Duodenal mucosa (tissue), 2 donors: ENCODE results near the gene TRAF5.
"Not testable (repeated sequence)": the region's sequence is repeated elsewhere in the genome, so short reads cannot be mapped to it uniquely, and the experiment has no call there.

Experiments
- H3K27ac ChIP-seq: one replicate; pipeline ENCODE4 v1.7.0; 2013; ENCODE audit warnings: low read depth, low read length
- H3K27me3 ChIP-seq, 2 donors: one replicate each; pipeline ENCODE4 v1.7.0; 2013; ENCODE audit warnings: low read length in 2 of 2, control low read depth in 1 of 2; ENCODE audit not compliant: insufficient read depth in 2 of 2, control insufficient read depth in 1 of 2
- H3K36me3 ChIP-seq, 2 donors: one replicate each; pipeline ENCODE4 v1.7.0; 2013; ENCODE audit warnings: low read length in 2 of 2, control low read depth in 1 of 2; ENCODE audit not compliant: insufficient read depth in 2 of 2, control insufficient read depth in 1 of 2
- H3K4me1 ChIP-seq, 2 donors: one replicate each; pipeline ENCODE4 v1.7.0; 2013; ENCODE audit warnings: low read length in 2 of 2, control low read depth in 1 of 2; ENCODE audit not compliant: insufficient read depth in 2 of 2, control insufficient read depth in 1 of 2
- H3K4me3 ChIP-seq, 2 donors: one replicate each; pipeline ENCODE4 v1.7.0; 2013; ENCODE audit warnings: low read length in 2 of 2, low read depth in 1 of 2
- H3K9ac ChIP-seq, 2 donors: one replicate each; pipeline ENCODE4 v1.7.0; 2013; ENCODE audit warnings: low read length in 2 of 2, low read depth in 1 of 2
- H3K9me3 ChIP-seq, 2 donors: one replicate each; pipeline ENCODE4 v1.7.0; 2013; ENCODE audit warnings: low read length in 2 of 2, control low read depth in 1 of 2; ENCODE audit not compliant: control insufficient read depth in 1 of 2

The TRAF5 gene

DNA sequence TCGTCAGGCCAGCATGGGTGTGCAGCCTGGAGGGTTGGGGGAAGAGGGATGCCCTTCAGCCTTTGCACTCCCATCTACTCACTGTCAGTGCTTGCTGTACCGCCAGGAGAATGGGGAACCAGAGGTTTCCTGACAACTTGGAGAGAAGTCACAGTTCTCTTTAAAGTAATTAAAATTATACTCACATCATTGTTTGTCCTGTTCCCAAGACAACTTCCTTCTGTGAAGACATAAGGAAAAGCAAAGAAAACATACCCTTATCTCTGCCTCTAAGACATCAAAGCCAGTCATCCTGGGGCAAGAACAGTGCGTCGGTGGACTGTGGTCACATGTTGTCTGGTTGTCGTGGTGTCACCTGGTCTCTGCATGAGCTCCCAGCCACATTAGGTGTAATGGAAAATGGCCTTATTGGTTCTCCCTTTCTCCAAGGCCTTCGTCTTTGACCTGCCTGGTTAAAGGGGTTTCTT lies 17.6 kb downstream of the TRAF5 start:
- Histone ChIP-seq H3K36me3 (peaks cover 2 to 3% of the 10 kb centered on the region in 2 donors), H3K4me3 (no peak overlapping the region), H3K27me3 (no peaks in the 10 kb centered on the region), H3K27ac (no peak overlapping the region), H3K9me3 (no peaks in the 10 kb centered on the region), H3K4me1 (peaks cover 9 to 17% of the 10 kb centered on the region in 2 donors), H3K9ac (no peak overlapping the region)

DNA sequence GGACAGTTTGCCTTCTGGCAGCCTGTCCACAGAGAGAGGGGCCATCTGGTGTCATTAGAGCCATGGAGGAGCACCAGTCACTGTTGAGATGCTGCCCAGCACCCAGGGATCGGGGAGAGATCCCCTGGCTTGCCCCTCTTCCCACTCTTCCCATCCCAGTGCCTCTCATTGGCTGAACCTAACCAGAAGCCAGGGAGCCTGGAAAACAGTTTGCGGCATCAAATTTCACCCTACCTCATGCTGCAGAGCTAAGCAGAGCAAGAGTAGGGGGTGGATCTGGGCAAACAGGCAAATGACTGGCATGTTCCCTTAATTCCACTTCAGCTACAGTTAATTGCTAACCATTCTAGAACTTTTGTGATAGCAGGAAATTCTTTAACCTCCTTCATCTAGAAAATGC lies 19.1 kb downstream of the TRAF5 start:
- Histone ChIP-seq H3K9me3 (no peaks in the 10 kb centered on the region), H3K27me3 (no peaks in the 10 kb centered on the region), H3K4me3 (no peak overlapping the region), H3K36me3 (peaks cover 2 to 3% of the 10 kb centered on the region in 2 donors), H3K27ac (no peak overlapping the region), H3K9ac (no peak overlapping the region), H3K4me1 (peaks cover 0 to 9% of the 10 kb centered on the region in 2 donors)

- Histone ChIP-seq H3K27ac (no peak overlapping the region), H3K4me1 (no peaks in the 10 kb centered on the region), H3K9ac (no peak overlapping the region)
These were observed 20.6 kb downstream of the TRAF5 start for GRCh38 chr1:211347077-211347844.

GRCh38 chr1:211348547-211348946 lies 21.9 kb downstream of the TRAF5 start:
- H3K36me3 ChIP-seq = peaks cover 2 to 3% of the 10 kb centered on the region in 2 donors
- H3K27me3 ChIP-seq = no peaks in the 10 kb centered on the region
- no peak overlapping the region for H3K9ac ChIP-seq
- H3K4me3 ChIP-seq = no peak overlapping the region
- H3K4me1 ChIP-seq = peaks cover 0 to 4% of the 10 kb centered on the region in 2 donors
- H3K27ac ChIP-seq = no peak overlapping the region
- H3K9me3 ChIP-seq = no peaks in the 10 kb centered on the region

More at GRCh38 chr1:211347077-211347844, 20.6 kb downstream of the TRAF5 start:
- Histone ChIP-seq H3K36me3 (peaks cover 2 to 3% of the 10 kb centered on the region in 2 donors), H3K4me3 (no peak overlapping the region), H3K9me3 (no peaks in the 10 kb centered on the region), H3K27me3 (no peaks in the 10 kb centered on the region)

DNA sequence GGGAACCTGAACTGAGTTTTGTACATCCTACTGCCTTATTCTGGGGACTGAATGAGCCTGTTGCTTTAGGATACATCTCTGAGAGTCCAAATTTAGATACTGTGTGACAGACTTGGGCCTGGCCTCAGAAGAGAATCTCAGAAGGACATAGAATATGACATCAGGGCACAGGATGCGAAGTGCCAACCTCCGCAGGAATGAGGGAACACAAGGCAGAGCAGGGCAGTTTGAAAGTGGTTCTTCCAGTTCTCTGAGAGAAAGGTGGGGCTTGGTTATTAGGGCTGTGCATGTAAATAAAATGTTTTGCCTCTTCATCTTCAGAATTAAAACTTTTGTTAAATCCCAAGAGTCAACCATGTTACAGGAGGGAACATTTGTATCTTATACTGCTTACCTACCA lies 23.1 kb downstream of the TRAF5 start:
- peaks cover 0 to 4% of the 10 kb centered on the region in 2 donors for H3K4me1 ChIP-seq
- H3K36me3 ChIP-seq = peaks cover 2 to 3% of the 10 kb centered on the region in 2 donors
- no peak overlapping the region for H3K9ac ChIP-seq
- H3K27ac ChIP-seq = no peak overlapping the region
- H3K4me3 ChIP-seq = no peak overlapping the region
- no peaks in the 10 kb centered on the region for H3K9me3 ChIP-seq
- H3K27me3 ChIP-seq = no peaks in the 10 kb centered on the region

GRCh38 chr1:211352055-211352454 lies 25.4 kb downstream of the TRAF5 start:
- H3K27ac ChIP-seq, H3K4me1 ChIP-seq, H3K4me3 ChIP-seq, H3K9ac ChIP-seq, H3K27me3 ChIP-seq, H3K9me3 ChIP-seq: not testable (repeated sequence)
- peaks cover 11 to 14% of the 10 kb centered on the region in 2 donors for H3K36me3 ChIP-seq

GRCh38 chr1:211352465-211352864 lies 25.8 kb downstream of the TRAF5 start:
- H3K36me3 ChIP-seq = peaks cover 11 to 12% of the 10 kb centered on the region in 2 donors
- H3K9ac ChIP-seq = no peak overlapping the region
- H3K4me1 ChIP-seq = peaks cover 0 to 4% of the 10 kb centered on the region in 2 donors
- H3K9me3 ChIP-seq = no peaks in the 10 kb centered on the region
- H3K27ac ChIP-seq = no peak overlapping the region
- no peaks in the 10 kb centered on the region for H3K27me3 ChIP-seq
- no peak overlapping the region for H3K4me3 ChIP-seq

DNA sequence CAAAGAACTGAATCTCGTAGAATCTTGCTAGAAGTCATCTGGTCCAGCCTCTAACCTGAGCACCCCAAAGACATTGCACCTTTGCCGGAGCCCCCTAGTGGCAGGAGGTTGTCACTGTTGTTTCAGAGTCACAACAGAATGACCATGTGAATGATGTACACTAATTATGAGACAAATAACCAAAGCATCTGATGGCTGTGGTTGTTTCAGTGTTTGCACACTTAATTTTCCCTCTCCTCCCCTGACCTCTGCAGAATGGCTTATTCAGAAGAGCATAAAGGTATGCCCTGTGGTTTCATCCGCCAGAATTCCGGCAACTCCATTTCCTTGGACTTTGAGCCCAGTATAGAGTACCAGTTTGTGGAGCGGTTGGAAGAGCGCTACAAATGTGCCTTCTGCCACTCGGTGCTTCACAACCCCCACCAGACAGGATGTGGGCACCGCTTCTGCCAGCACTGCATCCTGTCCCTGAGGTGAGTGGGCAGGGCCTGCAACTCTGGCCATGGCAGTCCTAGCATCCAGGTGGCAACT lies 26.4 kb downstream of the TRAF5 start:
- peaks cover 8 to 11% of the 10 kb centered on the region in 2 donors for H3K36me3 ChIP-seq
- H3K4me1 ChIP-seq = peaks cover 0 to 4% of the 10 kb centered on the region in 2 donors
- no peak overlapping the region for H3K4me3 ChIP-seq

DNA sequence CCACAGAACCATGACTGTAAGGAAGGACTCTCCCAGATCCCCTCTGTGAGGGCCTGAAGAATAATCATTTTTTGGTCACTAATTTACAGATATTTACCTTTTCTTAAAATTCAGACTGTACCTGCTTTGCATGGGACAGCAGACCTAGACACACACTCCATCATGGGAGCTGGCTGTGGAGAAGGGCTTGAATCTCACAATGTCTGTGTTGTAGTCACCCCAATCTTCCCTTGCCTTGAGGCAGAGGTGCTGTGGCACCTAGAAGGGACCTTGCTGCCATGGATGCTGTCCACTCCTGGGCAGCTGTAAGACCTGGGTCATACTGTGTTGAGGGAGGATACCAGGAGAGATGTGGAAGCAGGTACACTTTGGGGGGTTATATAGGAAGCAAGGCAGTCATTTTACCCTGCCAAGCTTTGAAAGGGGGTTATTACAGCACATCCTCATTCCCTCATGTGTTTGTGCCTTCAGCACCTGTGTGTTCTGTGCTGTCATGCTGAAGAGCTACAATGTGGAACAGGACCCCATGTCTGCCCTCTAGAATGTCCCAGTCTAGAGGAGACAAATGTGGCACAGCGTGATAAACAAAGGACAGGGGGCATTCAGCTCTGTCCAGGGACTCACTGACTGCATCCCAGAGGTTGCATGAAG lies 27.1 kb downstream of the TRAF5 start:
- Histone ChIP-seq H3K9ac (no peak overlapping the region), H3K4me1 (peaks cover 0 to 4% of the 10 kb centered on the region in 2 donors), H3K4me3 (no peak overlapping the region), H3K9me3 (no peaks in the 10 kb centered on the region), H3K27me3 (no peaks in the 10 kb centered on the region), H3K27ac (no peak overlapping the region), H3K36me3 (peaks cover 8 to 11% of the 10 kb centered on the region in 2 donors)

More for the DNA sequence above, 26.4 kb downstream of the TRAF5 start:
- no peaks in the 10 kb centered on the region for H3K9me3 ChIP-seq
- no peak overlapping the region for H3K27ac ChIP-seq
- no peaks in the 10 kb centered on the region for H3K27me3 ChIP-seq
- H3K9ac ChIP-seq = no peak overlapping the region

DNA sequence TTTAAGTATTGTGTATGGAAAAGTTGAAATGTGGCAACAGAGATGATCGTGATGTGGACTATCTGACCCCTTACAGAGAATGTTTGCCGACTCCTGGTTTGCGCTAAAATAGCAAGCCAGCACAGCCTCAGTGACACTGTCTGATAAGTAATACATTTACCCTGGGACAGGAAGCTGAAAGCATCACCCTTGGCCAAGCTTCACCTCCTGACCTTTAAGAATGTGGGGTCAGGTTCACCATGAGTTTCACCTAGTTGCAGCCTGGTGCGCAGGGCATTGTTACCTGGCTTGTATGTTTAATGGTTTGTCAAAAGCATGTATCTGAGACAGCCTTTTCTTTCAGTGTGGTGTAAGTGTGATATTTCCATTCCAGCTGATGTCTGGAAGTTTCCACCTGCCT lies 29.2 kb downstream of the TRAF5 start:
- H3K9ac ChIP-seq = no peak overlapping the region
- no peaks in the 10 kb centered on the region for H3K9me3 ChIP-seq
- H3K4me1 ChIP-seq = peaks cover 0 to 4% of the 10 kb centered on the region in 2 donors
- H3K27me3 ChIP-seq = no peaks in the 10 kb centered on the region
- peaks cover 17 to 21% of the 10 kb centered on the region in 2 donors for H3K36me3 ChIP-seq
- H3K4me3 ChIP-seq = no peak overlapping the region
- no peak overlapping the region for H3K27ac ChIP-seq
